AG20443 (cell line): ENCODE data around the gene NFATC1.

Experiments
- DNase-seq: peaks from one replicate; pipeline ENCODE4 v3.0.0; 2012; ENCODE audit warnings: low spot score, mixed read lengths

The NFATC1 gene

DNA sequence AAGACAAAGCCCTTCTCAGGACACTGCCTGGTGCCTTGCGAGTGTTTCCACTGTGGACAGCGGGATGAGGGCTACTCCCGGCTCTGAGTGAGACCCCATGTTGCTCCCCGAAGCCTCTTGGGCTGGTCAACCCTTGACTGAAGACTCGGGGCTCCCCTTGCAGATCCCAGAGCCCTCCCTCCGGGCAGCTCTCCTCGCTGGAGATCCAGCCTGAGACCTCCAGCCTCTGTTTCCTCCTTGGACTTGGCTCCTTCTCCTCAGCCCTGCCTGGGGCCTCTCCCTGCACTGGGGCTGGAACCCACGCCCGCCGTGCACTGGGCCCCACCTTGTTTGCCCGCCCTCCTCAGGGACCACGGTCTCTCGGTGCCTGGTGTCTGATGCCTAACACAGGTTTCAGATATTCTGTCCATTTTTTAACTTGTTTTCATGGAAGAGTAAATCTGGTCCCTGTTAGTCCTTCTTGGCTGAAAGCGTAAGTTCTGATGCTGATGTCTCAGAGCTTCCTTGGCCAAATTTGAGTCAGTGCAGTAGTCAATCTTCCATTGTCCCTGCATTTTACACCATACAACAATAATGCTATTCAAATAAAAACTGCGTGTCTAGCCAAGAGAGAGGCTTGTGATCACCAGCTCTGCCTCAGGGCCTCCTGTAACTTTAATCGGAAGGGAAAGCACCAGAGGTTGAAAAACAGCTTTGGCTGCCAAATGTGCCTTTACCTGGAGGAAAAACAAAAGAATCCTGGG is 144.6 kb downstream of the NFATC1 start:
- DNase-seq, result no peak

DNA sequence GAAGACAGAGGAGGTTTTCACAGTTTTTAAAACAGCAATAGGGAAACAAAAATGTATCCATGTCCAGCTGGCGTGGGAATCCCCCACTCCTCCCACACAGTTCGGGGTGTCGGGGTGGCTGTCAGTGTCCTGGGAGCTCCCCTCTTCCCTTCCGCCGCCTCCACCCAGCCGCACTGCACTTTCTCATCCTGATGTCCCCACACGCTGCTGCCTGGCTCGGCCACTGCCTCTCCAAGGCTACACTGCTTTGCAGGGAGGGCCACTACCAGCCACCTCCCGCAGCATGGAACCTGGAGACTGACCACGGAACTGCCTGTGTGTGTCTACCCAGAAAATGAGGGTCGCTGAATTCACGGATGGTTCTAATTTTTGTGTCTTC is 145.2 kb downstream of the NFATC1 start:
- no peak for DNase-seq

DNA sequence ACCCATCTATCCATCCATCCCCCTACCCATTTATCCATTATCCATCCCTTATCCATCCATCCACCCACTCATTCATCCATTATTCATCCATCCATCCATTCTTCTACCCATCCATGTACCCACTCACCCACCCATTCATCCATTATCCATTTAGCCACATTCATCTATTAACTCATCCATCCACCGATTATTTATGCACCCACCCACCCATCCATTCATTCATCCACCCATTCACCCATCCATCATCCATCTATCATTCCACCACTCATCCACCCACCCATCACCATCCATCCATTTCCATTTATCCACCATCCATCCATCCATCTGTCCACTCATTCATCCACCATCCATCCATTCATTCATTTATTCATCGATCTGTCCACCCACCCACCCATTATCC is 146.5 kb downstream of the NFATC1 start:
- no peak for DNase-seq

DNA sequence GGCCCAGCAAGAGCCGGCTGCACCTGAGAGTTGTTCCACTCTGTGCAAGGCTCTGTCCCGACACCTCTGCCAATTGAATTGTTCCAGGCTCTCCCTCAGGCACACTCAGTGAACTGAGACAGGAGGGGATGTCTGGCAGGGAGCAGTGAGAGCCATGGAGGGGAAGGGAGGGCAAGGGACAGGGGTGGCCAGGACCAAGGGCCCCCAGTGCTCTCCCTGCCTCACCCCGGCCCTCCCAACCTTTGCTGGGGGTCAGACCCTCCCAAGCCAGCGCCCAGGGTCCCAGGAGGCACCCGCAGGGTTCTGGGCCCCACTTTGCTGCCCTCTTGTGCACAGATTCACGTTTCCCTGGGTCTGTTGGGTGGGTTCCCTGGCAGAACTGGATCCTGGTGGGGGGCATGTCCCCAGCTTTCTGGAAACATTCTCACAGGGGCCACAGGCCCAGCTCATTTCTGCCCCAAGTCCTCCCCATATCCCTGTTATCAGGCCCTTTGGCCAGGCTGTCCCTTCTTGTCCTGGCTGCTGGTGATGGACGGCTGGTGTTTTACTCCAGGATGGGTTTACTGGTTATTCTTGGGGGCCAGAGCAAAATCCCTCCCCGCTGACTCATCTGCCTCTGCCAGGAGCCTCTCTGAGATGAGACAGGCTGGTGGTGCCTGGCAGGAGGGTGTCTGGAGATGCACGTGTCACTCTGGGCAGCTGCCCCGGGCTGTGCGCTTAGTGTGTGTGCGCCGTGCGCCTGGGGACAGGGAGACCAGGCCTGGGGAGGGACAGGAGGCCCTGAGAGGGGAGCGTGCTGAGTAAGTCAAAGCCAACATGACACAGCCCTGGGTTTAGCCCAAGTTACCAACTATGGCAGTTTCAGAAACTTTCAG is 147.4 kb downstream of the NFATC1 start:
- DNase-seq, result no peak

DNA sequence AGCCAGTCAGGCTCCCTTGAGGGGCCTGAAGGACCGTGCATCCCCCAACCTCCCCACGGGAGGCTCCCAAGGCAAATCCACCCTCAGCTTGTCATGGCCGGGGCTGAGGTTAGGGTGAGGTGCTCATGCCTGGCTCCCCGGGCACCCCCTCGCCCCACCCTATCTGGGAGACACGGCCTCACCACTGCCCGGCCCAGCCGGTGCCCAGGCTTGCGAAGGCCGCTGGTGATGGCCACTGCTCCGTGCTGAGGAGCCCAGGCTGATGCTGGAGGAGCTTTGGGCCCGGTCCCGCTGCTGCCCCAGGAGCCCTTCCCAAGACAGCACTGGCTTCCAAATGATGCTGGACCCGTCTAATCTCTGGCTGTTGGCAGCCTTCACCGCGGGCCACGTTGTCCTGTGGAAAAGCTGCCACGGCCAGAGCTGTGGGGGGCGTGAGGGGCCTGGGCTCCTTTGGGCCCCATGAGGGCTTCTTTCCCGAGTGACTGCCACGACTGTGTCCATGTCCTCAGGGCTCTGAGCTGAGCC is 148.2 kb downstream of the NFATC1 start:
- no peak for DNase-seq

DNA sequence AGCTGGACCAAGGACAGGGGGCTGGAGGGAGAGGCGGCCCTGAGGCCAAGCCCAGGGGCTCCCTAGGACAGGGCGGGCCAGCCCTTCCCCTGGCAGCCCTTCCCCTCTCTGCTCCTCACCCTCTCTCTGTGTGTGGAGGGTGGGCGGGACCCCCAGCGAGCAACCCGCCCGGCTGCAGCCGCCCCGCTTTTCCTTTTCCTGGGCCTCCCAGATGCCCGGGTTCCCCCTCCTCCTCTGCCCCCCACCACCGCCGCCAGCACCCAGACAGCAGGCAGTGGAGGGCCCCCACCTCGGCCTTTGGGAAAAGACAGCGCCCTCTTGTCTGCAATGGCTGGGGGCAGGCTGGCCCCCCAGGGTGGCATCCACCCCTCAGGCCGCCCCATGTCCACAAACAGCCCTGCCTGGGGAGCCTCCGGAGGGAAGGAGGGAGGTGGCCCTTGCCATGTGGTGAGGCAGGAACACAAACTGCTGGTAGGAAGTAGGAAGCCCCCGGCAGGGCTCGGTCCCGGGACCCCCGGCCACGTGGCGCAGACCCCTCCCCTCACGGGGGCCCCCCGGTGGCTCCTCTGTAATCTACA is 148.7 kb downstream of the NFATC1 start:
- no peak for DNase-seq

DNA sequence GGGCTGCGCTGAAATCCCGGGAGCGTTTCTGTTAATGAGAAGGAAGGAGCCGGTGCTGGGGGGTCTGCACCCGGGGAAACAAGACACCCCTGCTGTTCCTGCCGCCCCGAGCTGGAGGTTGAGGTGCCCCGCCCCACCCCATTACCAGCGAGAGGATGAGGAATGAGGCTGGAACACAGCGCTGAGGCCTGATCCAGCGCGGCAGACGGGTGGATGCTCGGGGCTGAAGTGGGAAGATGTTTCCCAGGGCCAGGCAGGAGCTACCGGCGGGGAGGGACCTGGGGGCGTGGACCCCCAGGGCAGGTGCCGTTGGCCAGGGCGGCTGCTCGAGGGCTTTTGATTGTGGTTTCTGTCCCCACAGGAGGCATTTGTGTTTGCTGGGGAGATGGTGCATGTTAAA is 149.5 kb downstream of the NFATC1 start:
- DNase-seq, result no peak

DNA sequence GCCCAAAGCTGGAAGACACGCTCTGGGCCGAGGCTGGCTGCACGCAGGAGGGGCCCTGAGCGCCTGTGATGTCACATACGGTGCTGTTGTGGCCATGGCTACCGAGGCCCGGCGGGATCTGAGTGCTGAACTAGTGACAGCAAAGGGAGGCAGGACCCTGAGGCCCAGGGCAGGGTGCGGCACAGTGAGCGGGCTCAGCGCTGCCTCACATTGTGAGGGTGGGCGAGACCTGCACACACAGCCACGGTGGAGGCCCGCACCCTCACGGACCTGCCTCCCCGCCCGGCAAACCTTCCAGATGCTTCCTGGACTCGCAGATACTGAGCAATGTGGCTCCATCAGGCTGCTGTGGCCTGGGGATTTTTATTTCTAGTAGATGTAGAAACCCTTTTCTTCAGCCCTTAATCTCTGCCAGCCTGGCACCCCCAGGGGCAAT is 150.0 kb downstream of the NFATC1 start:
- no peak for DNase-seq

DNA sequence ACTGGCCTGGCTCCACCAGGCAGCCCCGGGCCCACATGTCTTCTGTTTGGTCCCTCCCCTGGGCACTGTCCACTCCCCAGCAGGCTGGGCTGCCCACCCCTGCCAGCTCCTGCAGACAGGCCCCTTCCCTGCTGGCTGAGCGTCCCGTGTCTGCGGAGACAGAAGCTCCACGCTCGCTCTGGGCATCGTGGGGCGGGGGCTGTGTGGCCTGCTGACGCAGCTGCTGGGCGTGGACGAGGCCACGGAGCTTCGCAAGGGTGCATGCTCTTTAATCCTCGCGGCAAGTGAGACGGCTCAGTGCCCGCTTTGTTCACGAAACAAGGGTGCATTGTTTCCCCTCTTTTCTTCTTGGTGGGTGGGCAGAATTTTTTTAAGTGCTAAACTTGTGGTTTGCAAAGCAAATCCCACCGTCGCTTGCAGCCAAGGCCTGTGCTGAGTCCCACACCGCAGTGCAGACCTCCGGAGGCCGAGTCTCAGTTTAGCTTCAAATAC is 151.1 kb downstream of the NFATC1 start:
- DNase-seq, result no peak

DNA sequence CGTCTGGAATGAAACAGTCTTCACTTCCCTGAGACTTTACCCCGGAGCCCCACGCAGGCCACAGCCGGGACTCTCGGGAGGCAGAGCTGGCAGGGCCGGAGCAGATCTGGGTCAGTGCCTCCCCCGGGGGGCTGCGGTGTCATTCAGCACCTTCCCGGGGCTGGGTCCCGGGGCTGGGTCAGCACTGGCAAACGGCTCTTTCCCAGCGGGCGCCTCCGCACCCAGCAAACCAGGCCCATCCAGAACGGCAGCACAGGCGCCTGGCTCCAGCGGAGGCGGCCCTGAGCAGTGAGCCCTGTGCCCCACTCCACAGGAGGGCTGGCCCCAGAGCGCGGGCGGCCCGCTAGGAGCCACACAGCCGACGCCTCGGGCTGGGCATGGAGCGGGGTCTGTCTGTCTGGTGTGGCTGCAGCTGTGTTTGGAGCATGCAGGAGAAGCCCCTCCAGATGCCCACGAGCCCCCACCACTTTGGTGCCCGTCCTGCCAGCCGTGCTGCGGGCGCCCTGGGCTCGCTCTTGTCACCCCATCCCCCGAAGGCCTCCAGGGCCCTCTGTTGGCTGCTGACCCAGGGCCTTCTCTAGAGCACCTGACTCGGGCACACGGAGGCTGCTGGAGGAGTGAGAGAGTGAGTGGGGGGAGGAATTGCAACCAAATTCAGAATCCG is 151.8 kb downstream of the NFATC1 start:
- DNase-seq, result no peak

DNA sequence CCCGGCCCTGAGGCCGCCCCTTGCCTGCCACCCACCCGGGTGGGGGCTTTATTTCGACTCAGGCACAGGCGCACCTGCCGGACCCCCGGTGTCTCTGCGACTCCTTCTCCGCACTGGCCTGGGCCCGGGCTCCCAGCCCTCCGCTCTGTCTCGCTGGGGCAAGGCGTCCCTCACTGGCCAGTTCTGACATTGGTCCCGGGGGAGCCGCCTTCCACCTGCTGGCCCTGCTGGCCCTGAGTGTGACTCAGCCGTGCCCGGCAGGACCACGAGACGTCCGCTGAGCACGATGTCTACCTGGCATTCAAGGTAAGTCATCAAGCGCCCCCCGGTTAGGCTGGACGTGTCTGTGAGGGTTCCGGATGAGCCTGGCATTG is 152.3 kb downstream of the NFATC1 start:
- DNase-seq, result no peak

DNA sequence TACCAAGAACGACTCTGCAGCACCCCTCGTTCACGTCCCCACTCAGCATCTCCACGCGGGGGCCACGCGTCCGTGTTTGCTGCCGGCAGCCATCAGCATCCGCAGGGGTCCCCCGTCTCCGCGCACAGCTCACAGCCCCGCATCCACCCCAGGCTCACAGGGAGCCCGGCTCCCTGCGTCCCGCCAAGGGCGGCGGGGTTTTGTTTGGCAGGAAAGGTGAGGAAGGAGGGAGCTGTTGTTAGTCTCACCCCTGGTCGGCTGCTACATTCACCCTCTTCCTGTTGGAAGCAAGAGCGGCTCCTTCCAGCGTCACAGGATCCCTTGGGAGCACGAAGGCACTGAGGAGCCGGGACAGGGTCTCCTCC is 152.9 kb downstream of the NFATC1 start:
- no peak for DNase-seq

DNA sequence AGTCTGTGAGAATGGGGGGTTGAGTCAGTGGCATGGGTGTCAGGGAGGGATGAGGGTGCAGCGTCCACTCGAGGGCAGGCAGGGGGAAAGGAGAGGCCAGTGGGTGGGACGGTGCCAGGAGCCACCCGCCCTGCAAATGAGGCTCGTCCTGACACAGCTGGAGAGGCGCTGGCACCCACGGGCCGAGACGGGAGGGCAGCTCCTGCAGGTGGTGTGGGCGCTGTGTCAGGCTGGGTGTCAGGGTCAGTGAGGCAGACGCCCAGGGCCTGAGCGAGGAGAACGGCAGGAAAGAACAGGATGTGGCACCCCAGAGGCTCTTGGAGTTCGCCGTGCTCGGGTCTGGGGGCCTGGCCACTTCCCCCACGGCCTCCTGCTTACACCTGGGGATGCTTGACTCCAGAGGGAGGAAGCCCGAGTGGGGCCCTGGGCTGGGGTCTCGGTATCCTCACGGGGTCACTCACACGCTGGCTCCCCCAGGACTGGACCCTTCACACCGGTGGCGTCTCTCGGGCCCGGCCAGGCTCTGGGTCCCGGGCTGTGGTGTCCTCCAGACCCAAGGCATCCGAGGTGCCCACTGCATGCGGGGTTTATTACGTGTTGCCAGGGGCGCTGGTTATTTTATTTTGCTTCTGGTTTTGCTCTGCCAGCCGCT is 153.4 kb downstream of the NFATC1 start:
- no peak for DNase-seq

DNA sequence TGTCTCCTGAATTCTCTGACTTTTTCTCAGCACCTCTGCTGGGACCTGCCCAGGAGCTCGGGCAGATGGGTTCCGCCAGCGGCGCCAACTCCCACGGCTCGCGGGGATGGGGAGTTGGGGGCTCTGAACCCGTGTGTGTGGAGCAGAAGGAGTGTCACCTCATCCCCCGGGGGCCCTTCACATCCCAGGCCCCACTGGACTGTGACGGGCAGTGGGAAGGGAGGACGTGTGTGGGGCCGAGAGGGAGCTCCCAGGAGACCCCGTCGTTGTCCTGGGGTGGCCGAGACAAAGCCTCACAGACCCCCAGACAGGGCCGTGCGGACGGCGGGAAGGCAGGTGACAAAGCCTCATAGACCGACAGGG is 153.9 kb downstream of the NFATC1 start:
- DNase-seq, result no peak

DNA sequence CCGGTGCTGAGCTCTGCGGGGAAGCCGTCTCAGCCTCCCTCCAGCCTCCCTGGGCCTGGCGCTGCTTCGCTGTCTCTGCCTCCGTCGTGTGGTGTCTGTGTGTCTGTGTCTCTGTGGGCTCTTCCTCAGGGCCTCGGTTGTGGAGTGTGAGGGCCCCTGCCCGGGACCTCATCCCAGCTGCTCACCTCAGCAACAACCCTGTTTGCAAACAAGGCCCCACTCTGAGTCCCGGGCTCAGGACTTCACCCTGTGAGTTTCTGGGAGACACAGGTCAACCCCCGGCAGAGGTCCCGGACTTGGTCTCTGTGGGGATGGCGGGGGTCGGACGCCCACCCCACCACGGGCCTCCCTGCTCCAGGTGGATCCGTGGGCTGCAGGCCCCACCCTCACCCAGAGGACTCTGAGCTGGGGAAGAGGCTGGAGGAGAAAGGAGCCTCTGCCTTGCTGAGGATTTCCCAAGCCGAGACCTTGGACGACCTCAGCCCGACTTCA is 156.5 kb downstream of the NFATC1 start:
- DNase-seq, result no peak

DNA sequence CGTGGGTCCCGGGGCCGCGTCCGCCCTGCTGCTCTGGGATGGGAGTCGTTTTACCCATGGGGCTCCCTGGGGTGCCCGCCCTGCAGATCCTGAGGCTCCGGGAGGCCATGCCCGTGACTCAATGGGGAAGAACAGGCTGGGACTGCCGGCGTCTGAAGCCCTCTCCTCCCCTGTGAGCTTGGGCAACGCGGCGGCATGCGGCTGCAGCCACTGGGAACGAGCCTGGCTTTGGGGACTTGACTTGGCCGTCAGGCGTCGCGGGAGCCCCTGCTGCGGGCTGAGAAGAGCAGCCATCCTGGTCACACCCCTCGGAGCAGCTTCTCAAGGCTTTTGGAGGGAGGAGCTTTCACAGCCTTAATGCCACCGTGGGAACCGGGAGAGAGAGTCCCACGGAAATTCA is 157.0 kb downstream of the NFATC1 start:
- DNase-seq, result no peak

DNA sequence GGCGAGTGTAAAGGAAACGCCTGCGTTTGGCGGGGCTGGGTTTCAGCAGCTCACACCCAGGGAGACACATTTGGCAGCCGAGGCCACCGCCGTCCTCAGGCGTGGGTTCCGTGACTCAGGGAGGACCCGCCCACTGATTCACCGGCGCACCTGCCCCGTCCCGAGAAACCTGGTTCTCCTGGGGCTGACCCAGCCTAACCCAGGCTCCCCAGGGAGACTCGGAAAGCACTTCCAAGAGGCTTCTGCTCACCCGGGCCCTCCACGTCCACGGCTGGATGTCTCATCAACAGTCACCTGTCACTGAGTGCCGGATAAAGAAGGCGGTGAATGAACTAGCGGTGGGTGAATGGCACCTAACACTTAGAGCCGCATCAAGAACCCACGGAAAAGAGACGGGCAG is 157.4 kb downstream of the NFATC1 start:
- DNase-seq, result no peak

DNA sequence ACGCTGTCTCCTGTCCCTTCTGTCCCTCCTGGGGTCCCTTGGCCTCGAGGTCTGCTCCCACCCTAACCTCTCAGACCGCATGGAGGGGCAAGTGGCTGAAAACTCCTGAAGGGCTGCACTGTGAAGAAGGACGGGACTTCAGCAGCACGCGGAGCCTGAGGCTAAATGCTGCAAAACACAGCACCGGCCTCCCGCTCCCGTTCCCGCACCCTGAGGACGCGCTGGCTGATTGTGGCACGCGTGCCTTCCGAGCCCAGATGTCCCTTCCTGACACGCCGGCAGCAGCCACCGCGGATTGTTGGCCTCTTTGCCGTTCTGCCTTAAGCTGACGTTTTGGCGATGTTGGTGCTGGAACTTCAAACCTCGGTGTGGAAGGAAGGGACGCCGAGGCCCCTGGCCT is 158.0 kb downstream of the NFATC1 start:
- DNase-seq, result no peak

DNA sequence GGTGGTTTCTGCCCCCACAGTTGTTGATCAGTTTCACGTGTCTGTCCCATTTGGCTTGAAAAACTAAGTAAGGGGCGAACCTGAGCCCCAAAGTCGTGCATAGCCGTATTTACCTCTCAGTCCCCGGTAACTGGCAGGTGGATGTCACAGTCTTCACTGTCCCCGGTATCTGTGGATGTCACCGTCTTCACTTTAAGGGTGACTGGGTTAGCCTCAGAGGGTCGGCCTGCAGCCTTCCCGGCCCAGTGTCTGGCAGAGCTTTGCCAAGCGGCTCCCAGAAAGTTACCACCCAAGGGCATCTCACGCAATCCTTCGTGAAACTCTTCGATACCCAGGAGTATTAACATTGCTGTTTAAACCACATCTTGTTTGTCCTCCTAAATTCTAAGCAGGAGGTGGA is 158.6 kb downstream of the NFATC1 start:
- no peak for DNase-seq

DNA sequence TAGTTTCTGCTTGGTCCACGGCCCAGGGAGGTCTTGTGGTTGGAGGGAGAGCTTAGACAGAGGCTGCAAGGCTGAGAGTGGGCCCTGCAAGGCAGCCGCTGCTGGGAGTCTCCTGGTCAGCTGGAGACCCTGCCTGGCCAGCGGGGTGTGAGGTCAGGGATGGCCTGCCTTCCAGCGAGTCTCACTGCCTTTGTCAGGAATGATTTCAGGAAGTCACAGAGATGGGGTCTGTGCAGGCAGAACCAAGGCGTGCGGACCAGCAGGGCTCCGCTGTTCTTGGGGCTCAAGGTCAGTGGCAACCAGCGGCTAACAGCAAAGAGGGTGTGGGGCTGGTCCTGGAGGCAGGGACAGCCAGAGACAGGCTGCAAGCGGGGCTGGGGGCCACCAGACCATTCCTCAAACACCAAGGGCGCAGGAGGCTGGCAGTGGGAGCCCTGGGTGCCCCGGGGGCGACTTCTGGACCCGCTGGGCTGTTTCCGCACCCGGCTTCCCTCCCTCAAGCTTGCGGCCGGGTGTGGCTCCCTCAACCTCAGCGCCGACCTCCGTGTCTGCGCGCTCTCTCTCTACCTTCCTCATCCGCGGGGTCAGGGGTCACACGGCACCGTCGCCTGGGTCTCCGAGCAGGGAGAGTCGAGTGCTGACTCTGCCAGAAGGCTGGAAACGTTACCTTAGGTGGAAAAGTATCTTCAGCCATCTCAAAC is 159.4 kb downstream of the NFATC1 start:
- DNase-seq, result no peak

DNA sequence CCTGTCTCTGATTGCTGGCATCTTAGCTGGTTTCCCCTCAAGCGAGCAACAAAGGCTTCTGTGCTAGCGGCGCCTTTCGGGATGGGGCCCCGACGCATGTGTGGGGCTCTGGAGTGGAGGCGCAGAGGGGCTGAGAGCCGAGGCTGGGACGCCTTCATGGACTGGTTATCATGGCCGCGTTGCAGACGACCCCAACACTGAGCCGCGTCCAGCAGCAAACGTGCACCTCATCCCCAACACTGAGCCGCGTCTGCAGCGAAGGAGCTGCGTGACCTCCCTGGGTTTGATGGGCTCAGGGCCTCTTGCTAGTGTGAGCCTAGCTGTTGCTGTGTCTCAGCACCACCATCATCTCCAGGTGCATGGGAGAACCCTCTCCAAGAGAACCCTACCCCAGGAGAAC is 160.2 kb downstream of the NFATC1 start:
- no peak for DNase-seq
